HG02852 (cell line): ENCODE results near the gene STRBP.
"Not testable (repeated sequence)": the region's sequence is repeated elsewhere in the genome, so short reads cannot be mapped to it uniquely, and the experiment has no call there.

Experiments used
- ATAC-seq: cut with Tn5 transposase; IDR thresholded peaks from one replicate; pipeline ENCODE4 v1.9.1; 2021; ENCODE audit warnings: mild to moderate bottlenecking, moderate library complexity; ENCODE audit not compliant: unreplicated experiment

The STRBP gene

DNA sequence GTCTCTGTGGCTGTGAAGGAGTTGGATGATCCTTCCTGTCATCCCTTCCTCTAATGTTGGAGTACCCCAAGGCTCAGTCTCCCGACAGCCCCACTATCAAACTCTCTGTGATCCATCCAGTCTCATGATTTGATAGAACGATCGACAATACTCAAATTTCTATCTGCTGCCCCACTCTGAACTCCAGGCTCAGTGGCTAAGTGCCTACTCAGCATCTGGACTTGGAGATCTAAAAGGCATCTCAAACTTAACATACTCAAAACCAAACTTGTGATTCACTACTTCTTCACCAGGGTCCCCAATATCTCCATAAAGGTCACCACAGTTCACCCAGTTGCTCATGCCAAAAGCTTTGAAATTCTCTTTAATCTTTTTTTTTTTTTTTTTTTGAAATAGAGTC, 15.1 kb upstream of the STRBP start:
- ATAC-seq: no peak

DNA sequence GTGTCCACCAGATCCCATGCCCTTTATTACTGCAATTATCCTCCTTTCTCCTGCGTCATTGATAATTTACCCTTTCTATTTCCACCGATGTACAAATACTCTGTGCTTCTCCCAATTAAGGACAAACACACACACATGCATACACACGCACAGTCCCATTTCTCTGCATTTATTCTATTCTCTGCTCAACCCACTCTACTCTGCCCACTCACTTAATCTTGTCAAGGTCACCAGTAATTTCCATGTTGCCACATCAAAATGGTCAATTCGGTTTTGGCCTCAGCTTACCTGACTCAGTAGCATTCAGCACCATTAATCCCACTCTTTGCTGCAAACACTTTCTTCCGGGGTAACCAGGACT, 14.6 kb upstream of the STRBP start:
- ATAC-seq: no peak

DNA sequence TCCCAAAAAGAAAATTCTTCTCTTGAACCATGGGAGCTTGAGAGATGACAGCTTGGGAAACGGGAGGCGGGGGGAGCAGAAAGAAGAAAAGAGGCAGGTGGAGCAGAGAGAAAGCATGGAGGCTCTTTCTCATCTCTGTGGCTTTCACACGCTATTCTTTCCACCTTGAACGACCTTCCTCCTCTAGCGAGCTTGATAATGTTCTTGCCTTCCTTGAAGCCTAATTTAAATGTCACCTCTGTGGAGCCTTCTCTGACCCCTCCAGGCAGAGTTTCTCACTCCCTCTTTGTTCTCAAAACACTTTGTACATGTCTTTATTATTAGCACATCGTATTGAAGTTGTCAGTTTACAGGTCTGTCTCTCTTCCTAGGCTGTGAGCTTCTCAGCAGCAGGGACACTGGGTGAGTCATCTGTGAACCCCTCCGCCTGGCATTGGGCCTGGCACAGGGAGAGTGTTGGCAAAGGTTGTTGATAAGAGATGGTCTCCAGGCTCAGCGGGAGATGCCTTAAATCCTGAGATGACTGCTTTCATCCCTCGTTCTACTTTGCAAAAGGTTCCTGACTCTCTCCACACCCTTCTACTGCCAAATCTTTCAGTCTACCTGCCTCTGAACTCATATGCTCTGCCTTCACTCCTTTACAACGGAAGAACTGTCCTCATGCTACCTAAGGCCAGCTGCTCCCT, 14.1 kb upstream of the STRBP start:
- ATAC-seq: no peak

DNA sequence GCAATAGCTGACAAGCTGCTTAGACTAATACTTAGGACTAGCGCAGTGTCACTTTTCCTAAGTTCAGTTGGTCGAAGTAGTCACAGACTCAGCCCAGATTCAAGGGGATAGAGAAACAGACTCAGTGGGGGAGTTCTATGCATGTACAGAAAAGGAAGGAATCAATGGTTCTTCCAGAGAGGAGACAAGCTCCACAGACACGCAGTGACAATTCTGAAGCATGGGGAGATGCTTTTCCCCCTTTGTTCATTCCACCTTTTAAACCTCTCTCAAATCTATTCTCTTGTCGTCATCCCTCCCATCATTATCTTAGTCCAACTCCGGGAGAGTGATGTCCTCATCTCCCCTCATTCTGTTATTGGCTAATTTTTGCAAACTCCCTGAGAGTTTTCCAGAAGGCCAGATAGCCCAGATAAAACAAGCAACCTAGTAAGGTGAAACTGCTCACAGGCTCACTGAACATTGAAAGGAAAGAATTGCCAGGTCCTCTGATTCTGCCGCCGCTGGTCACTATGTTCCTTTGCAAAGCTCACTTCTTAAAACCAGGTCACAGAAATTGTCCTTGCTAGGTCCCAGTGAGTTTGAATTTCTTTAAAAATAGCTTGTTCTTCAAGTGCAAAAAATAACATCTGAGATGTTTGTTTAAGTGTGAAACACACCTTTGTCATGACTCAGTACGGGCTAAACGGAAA, 13.4 kb upstream of the STRBP start:
- no peak for ATAC-seq

DNA sequence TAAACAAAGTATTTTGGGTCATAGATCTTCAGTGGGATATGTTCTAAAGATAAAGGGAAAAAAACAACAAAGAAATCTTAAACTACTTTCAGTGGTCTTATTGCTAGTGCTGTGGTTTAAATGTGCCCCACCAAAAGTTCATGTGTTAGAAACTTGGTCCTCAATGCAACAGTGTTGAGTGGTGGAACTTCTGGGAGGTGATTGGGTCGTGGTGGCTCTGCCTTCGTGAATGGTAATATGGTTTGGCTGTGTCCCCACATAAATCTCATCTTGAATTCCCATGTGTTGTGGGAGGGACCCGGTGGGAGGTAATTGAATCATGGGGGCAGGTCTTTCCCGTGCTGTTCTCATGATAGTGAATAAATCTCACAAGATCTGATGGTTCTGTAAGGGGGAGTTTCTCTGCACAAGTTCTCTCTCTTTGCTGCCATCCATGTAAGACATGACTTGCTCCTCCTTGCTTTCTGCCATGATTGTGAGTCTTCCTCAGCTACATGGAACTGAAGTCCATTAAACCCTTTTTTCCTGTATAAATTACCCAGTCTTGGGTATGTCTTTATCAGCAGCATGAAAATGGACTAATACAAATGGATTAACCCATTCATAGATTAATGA, 10.6 kb upstream of the STRBP start:
- not testable (repeated sequence) for ATAC-seq

DNA sequence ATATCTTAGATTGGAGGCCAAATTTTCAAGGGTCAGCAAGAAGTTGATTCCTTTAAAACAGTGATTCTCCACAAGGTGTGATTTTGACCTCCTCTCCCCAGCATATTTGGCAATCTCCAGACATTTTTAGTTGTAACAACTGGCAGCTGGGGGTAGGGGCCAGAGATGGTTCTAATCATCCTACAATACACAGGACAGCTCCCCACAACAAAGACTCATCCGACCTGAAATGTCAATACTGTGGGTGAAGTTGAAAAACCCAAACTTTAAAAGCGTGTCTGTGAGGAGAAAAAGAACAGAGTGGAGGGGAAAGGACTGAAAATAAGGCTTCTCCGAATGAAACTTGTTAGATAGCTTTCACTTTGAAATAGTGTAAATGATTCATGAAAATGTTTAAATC, 10.0 kb upstream of the STRBP start:
- no peak for ATAC-seq

DNA sequence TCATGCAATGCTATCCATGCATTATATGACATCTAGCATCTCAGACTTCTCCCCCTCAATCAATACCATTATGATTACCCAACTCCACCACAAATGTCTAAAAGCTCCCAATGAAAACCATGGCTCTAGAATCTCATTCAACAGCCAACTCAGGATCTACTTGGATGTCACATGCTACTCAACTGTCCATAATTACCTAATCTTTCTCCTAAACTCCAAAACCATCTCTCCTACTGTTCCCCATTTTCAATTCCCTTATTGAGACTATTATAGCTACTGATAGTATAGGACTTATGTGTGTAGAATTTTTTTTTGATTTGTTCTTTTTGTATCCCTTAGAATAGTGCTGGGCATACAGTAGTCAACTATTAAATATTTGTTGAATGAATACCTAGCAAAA, 8.2 kb upstream of the STRBP start:
- ATAC-seq: no peak

DNA sequence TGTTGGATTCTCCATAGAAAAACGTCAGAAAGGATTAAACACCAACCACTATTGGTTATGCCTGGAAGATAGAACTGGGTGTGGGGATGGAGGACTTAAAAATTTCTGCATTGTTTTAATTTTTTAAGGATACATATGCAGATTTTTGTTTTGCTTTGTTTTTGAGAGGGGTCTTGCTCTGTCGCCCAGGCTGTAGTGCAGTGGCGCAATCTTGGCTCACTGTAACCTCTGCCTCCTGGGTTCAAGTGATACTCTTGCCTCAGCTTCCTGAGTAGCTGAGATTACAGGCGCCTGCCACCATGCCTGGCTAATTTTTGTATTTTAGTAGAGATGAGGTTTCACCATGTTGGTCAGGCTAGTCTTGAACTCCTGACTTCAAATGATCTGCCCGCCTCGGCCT, 2.7 kb upstream of the STRBP start:
- ATAC-seq: not testable (repeated sequence)

DNA sequence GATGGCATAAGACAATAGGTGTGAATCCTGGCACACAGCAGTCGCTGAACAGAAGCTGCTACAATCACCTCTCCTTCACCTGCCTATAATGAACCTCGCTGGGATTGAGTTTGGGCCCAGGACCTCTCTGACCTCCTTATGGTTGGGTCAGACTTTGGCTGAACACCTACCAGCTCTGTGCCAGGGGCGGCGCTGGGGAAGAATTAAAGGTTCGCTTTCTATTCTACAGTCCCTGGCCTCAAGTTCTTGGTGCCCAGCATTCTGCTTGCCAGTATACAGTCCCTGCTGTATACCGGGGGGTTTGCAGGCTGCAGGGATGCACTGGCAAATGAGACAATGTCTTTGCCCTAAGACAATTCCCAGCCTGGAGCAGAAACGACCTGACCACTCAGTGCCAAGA, 895 bp upstream of the STRBP start:
- ATAC-seq: no peak

DNA sequence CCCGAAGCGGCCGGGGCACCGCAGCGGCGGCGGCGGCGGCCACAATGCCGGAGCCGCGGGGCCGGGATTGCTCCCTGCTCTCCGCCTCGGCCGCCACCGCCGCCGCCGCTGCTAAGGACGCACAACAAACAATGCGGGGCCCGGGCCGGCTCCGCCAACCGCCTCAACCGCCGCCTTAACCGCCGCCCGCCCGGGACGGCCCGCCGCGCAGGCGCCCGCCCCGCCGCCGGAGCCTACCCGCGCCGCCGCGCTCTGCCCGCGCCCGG, 254 bp downstream of the STRBP start:
- ATAC-seq: no peak

DNA sequence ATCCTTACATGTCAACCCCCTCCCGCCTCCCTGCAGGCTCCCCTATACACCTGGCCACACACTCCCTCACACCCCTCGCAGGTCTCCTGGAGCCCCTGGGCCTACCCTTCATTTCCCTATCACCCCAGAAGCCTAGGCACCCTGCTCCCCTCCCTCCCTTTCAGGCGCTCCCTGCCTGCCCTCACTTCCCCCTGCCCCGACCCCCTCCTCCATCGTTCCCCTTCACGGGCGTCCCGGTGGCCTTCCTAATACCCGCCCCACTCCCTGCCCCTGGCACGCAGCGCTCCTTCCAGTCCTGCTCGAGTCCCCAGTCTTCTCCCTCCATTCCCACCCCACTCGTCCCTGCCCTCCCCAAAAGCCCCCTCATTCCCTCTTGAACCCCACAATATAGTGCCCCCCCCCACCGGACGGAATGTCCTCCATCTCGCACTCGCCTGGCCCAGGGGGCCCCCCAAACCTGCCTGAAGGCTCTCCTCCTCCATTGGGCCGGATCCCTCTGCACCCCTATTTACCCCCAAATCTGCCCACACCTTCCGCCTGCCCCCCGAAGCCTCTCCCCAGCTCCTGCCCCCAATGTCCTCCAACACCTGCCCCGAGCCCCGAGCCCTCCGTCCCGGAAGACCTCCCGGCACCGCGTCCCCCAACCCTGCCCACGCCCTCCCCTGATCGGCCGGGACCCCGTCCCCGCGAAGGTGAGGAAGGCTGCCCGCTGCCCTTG, 746 bp downstream of the STRBP start:
- peak; percentile 5 for ATAC-seq

DNA sequence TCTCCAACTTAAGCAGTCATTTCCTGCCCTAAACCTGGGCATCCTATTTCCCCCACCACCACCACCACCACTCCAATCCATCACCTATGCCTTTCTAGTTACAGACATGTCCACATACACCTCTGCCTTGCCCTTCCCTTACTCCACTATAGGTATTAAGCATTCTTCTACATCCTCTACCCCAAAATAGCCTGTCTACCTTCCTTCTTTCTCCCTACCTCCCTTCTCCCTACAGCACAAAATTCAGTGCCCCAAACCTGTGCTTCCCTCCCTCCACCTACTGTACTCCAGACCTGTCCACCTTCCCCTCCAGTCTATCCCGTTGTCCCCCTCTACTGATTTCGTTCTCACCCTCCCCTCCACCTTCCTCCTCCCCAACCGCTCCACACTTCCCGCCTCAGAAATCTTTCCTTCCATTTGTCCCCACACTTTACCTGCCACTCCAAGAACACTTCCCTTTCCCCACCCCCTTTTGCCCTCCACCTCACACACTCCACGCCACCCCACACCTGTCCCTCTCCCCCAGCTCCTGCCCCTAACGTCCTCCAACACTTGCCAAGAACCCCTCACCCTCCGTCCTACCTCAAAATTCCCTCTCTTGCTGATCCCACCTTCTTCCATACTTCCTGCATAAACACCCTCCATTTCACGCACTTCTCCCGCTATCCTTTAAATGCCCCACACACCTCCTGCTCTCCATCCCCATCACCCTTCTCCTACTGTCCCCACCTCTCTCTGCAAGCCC, 1.6 kb downstream of the STRBP start:
- ATAC-seq: no peak

DNA sequence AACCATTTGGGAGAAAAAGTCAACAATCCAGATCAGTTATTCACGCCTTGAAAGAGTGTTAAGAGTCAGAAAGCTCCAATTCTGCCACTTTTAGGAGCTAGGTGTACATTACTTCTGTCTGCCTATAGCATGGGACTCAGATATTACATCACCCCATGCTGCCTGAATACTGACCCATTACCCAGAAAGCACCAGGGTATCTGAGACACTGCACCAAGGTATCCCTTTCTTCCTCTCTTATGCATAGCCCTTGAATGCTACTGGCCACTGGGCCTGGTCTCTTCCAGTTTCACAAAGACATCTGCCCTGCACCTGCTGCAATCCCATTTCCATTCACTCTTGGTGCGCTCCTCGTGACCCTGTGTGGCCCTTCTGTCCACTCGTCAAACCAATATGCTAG, 2.6 kb downstream of the STRBP start:
- ATAC-seq: no peak

DNA sequence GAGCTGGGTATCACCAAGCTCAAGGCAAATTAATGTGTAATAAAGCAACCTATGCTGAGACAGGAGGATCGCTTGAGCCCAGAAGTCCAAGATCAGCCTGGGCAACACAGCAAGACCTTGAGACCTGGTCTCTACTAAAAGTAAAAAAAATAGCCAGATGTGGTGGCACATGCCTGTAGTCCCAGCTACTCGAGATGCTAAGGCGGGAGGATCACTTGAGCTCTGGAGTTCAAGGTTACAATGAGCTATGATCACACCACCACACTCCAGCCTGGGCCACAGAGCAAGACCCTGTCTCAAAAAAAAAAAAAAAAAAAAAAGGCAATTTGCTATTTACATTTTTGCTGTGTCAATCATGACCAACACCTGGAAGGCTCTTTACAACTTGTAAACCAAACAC, 5.2 kb downstream of the STRBP start:
- ATAC-seq: no peak

DNA sequence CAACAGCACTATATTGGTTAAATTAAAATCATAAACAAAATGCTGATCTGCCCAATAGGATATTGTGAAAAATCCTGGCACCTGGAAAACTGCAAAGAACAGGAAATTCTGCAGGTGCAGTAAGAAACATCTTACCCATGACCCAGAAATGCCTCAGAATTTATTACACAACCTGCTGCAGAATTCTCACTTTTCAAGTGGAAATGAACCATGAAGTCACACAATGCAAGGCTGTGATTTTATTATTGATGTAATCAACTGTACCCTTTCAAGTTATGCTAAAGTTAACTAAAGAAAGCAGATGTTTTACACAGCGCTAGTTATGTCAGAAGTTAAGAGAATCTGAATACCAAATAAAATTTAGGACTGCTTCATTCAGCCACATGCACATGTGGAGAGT, 6.0 kb downstream of the STRBP start:
- ATAC-seq: no peak

DNA sequence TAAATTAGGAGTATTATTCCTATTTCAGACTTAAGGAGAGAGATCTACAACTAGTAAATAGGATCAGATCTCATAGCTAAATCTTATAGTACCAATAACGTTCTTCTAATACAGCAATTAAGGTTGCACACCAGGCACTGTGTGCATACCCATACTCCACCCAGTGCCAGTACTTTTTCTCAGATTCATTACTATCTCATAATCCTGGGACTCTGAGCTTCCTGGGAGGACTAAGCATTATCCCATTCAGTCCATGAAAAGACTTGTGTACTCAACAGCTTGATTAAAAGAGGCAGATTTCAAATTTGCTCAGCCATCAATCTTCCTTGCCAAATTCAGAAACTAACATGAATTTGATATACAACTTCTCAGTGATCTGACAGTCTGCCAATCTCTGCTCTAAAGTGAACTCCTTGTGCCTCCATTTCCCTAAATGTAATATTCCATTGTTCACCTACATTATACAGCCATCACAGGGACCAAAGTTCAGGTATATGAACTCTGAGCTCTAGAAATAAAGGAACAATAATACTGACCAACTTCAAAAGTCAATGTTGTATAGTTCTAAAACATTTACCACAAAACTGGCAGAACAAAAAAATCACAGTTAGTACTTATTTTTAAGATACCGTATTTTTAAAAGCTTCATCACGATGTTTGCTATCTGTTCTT, 7.2 kb downstream of the STRBP start:
- no peak for ATAC-seq

DNA sequence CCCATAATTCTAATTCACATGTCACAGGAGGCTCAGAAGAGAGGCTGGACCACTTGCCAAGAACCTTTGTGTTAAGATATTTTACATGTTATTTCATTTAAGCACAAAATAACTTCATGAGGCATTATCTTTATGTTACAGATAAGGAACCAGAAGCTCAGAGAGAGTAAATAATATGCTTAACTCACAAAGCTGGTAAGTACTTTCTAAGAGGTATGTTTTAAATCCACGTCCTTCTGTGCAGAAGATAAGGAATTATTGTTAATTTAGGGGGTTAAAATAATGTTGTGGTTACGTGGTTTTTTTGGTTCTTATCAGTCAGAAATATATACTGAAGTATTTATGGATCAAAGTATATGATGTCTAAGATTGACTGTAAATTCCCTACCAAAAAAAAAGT, 8.0 kb downstream of the STRBP start:
- ATAC-seq: no peak

DNA sequence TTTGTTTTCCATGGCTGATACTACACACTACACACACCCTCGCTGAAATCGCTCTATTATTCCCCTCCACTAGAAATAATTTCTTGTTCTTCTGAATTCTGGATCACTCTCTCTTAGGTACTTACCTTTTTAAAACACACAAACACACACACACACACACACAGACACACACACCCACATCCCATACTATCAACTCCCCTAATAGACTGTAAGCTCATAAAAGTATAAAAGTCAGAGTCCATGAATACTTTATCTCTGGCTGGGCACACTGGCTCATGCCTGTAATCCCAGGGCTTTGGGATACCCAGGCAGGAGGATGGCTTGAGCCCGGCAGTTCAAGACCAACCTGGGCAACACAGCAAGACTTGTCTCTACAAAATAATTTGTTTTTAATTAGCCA, 11.1 kb downstream of the STRBP start:
- ATAC-seq: no peak

DNA sequence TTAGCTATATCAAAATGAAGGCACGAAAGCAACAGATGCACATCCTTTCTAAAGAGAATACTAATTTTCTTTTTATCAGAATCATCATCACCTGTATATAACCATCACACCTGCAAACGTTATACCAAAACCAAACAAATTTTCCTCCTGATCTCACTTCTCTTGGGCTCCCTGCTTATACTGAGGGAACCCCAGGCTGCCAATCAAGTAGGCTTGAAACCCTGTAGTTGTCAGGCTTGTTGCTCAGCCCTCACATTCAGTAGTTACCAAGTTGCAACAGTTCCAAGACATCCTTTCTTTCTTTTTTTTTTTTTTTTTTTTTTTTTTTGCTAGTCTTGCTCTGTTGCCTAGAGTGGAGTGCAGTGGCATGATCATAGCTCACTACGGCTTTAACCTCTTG, 12.7 kb downstream of the STRBP start:
- no peak for ATAC-seq

DNA sequence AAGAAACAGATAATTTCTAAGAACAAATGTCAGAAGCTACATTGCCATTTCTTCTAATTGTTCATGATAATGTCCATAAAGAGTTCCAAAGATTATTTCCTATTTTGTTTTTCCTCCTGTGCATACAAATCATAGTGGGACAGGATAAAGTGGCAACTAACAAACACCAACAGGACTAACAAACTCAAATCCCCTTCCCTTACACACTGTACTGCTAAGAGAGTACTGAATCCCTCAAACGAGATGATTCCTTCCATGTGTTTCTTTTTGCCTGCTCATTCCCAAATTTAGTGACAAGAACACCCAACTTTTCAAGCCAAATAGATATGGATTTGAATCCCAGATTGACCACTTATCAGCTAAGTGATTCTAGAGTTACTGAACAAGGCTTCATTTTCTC, 15.2 kb downstream of the STRBP start:
- no peak for ATAC-seq

DNA sequence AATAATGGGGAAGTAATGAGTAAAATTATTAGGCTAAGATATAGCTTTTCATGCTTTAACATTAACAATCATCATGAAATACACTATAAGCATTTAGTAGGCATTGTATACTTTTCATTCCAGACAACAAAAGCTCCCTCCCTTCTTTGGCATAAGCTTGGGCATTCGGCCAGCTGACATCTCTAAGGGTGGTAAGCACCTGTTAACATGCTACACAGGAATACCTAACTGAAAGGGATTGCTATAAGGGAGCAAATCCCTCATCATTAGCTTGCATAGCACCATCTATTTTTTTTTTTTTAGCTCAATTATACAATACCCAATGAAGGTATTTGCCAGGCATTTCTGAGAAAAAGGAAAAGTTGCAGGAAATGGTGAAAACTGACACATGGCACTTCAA, 16.6 kb downstream of the STRBP start:
- ATAC-seq: no peak
